Femur (tissue), 1 donor: ENCODE measurements around the gene PSD4.

Experiments used
- DNase-seq: peaks from one replicate; pipeline ENCODE4 v3.0.0-alpha.2; 2017

The PSD4 gene

GRCh38 chr2:113209011-113209645 is 35.4 kb downstream of the PSD4 start:
- no peak for DNase-seq

- DNase-seq: no peak
Measured at GRCh38 chr2:113209646-113210171, 35.9 kb downstream of the PSD4 start.

- DNase-seq: no peak
Measured at GRCh38 chr2:113211226-113212105, 37.7 kb downstream of the PSD4 start.

GRCh38 chr2:113212245-113213060 is 38.7 kb downstream of the PSD4 start:
- peak; percentile 38 for DNase-seq

GRCh38 chr2:113213061-113213930 is 39.5 kb downstream of the PSD4 start:
- DNase-seq: no peak

- DNase-seq: no peak
Measured at GRCh38 chr2:113214141-113214540, 40.4 kb downstream of the PSD4 start.

- no peak for DNase-seq
Measured at GRCh38 chr2:113215056-113215455, 41.3 kb downstream of the PSD4 start.

GRCh38 chr2:113216321-113216720 is 42.5 kb downstream of the PSD4 start:
- no peak for DNase-seq

- no peak for DNase-seq
Measured at GRCh38 chr2:113216891-113217454, 43.2 kb downstream of the PSD4 start.

- peak; percentile 69 for DNase-seq
Measured at GRCh38 chr2:113217455-113218282, 43.9 kb downstream of the PSD4 start.

GRCh38 chr2:113218283-113219091 is 44.7 kb downstream of the PSD4 start:
- peak; percentile 69 for DNase-seq

GRCh38 chr2:113219092-113219441 is 45.3 kb downstream of the PSD4 start:
- DNase-seq: no peak

GRCh38 chr2:113219525-113219888 is 45.7 kb downstream of the PSD4 start:
- DNase-seq: no peak

- peak; percentile 49 for DNase-seq
Measured at GRCh38 chr2:113219889-113220641, 46.3 kb downstream of the PSD4 start.

GRCh38 chr2:113220970-113221708 is 47.4 kb downstream of the PSD4 start:
- DNase-seq: no peak

GRCh38 chr2:113221846-113222245 is 48.1 kb downstream of the PSD4 start:
- no peak for DNase-seq

GRCh38 chr2:113223813-113224212 is 50.0 kb downstream of the PSD4 start:
- DNase-seq: no peak

GRCh38 chr2:113224647-113225236 is 51.0 kb downstream of the PSD4 start:
- DNase-seq: no peak
